Nephron progenitor cell (in vitro differentiated cells): Measurements from ENCODE around the gene DLGAP3.
"Not testable (repeated sequence)": the region's sequence is repeated elsewhere in the genome, so short reads cannot be mapped to it uniquely, and the experiment has no call there.

Experiments
- DNase-seq: peaks from one replicate; pipeline ENCODE4 v3.0.0; 2021
- H3K27ac Mint-ChIP-seq: 2 replicates; pipeline ENCODE4 v1.8.0; 2021; ENCODE audit warnings: mild to moderate bottlenecking, moderate library complexity, mixed read lengths
- H3K27me3 Mint-ChIP-seq: 2 replicates; pipeline ENCODE4 v1.8.0; 2021; ENCODE audit warnings: mild to moderate bottlenecking, low read depth, mixed read lengths; ENCODE audit not compliant: poor library complexity
- H3K36me3 Mint-ChIP-seq: 2 replicates; pipeline ENCODE4 v1.8.0; 2021; ENCODE audit warnings: low read depth, mixed read lengths
- H3K4me1 Mint-ChIP-seq: 2 replicates; pipeline ENCODE4 v1.8.0; 2021; ENCODE audit warnings: mixed read lengths
- H3K4me3 Mint-ChIP-seq: 2 replicates; pipeline ENCODE4 v1.8.0; 2021; ENCODE audit warnings: mild to moderate bottlenecking, moderate library complexity, mixed read lengths
- H3K9me3 Mint-ChIP-seq: 2 replicates; pipeline ENCODE4 v1.8.0; 2021; ENCODE audit warnings: mild to moderate bottlenecking, moderate library complexity, mixed read lengths
- TF ChIP-seq, protein P1 (sequence below): fragments of 200-600 bp; sonication (generic); IDR thresholded peaks from 2 replicates; pipeline ENCODE4 v1.5.0; 2021; ENCODE audit warnings: antibody characterized with exemption

DLGAP3 gene

GRCh38 chr1:34975771-34976170, 46.3 kb upstream of the DLGAP3 start:
- TF ChIP-seq, protein P1, sequence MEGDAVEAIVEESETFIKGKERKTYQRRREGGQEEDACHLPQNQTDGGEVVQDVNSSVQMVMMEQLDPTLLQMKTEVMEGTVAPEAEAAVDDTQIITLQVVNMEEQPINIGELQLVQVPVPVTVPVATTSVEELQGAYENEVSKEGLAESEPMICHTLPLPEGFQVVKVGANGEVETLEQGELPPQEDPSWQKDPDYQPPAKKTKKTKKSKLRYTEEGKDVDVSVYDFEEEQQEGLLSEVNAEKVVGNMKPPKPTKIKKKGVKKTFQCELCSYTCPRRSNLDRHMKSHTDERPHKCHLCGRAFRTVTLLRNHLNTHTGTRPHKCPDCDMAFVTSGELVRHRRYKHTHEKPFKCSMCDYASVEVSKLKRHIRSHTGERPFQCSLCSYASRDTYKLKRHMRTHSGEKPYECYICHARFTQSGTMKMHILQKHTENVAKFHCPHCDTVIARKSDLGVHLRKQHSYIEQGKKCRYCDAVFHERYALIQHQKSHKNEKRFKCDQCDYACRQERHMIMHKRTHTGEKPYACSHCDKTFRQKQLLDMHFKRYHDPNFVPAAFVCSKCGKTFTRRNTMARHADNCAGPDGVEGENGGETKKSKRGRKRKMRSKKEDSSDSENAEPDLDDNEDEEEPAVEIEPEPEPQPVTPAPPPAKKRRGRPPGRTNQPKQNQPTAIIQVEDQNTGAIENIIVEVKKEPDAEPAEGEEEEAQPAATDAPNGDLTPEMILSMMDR: no peak
- Mint-ChIP-seq H3K36me3 (peaks cover 7% of the 10 kb centered on the region), H3K27me3 (peaks cover 14% of the 10 kb centered on the region), H3K27ac (no peak overlapping the region), H3K4me1 (peaks cover 6% of the 10 kb centered on the region), H3K9me3 (no peaks in the 10 kb centered on the region), H3K4me3 (no peak overlapping the region)
- no peak for DNase-seq

- no peak for DNase-seq
- Mint-ChIP-seq H3K27ac (no peak overlapping the region), H3K36me3 (peaks cover 7% of the 10 kb centered on the region), H3K9me3 (no peaks in the 10 kb centered on the region), H3K27me3 (peaks cover 14% of the 10 kb centered on the region), H3K4me1 (peaks cover 6% of the 10 kb centered on the region), H3K4me3 (no peak overlapping the region)
- TF ChIP-seq, protein P1: no peak
Measured at GRCh38 chr1:34975338-34975737, 45.9 kb upstream of the DLGAP3 start.

- Mint-ChIP-seq H3K36me3 (peaks cover 7% of the 10 kb centered on the region), H3K4me3 (no peak overlapping the region), H3K27ac (no peak overlapping the region), H3K9me3 (peaks cover 7% of the 10 kb centered on the region), H3K4me1 (peaks cover 6% of the 10 kb centered on the region), H3K27me3 (peaks cover 14% of the 10 kb centered on the region)
- TF ChIP-seq, protein P1: no peak
- DNase-seq: no peak
Measured at GRCh38 chr1:34974626-34975025, 45.2 kb upstream of the DLGAP3 start.

- TF ChIP-seq, protein P1: no peak
- Mint-ChIP-seq H3K27me3 (peaks cover 16% of the 10 kb centered on the region), H3K27ac (no peak overlapping the region), H3K36me3 (peaks cover 7% of the 10 kb centered on the region), H3K9me3 (peaks cover 18% of the 10 kb centered on the region), H3K4me3 (no peak overlapping the region), H3K4me1 (peaks cover 6% of the 10 kb centered on the region)
- no peak for DNase-seq
Measured at GRCh38 chr1:34973326-34973725, 43.9 kb upstream of the DLGAP3 start.

- H3K36me3 Mint-ChIP-seq: peaks cover 4% of the 10 kb centered on the region
- peaks cover 18% of the 10 kb centered on the region for H3K9me3 Mint-ChIP-seq
- no peak overlapping the region for H3K4me3 Mint-ChIP-seq
- peaks cover 18% of the 10 kb centered on the region for H3K27me3 Mint-ChIP-seq
- peaks cover 6% of the 10 kb centered on the region for H3K4me1 Mint-ChIP-seq
- H3K27ac Mint-ChIP-seq: peak overlapping the region; percentile 4
- no peak for DNase-seq
- TF ChIP-seq, protein P1: no peak
Measured at GRCh38 chr1:34970829-34971228, 41.4 kb upstream of the DLGAP3 start.

- Mint-ChIP-seq H3K9me3 (peaks cover 18% of the 10 kb centered on the region), H3K36me3 (no peaks in the 10 kb centered on the region), H3K27me3 (peaks cover 17% of the 10 kb centered on the region), H3K27ac (no peak overlapping the region), H3K4me1 (peaks cover 6% of the 10 kb centered on the region), H3K4me3 (no peak overlapping the region)
- DNase-seq: no peak
- TF ChIP-seq, protein P1: no peak
Measured at GRCh38 chr1:34970220-34970735, 40.8 kb upstream of the DLGAP3 start.

- H3K9me3 Mint-ChIP-seq: peaks cover 18% of the 10 kb centered on the region
- H3K4me3 Mint-ChIP-seq: not testable (repeated sequence)
Measured at GRCh38 chr1:34968297-34968696, 38.8 kb upstream of the DLGAP3 start.

GRCh38 chr1:34967672-34968071, 38.2 kb upstream of the DLGAP3 start:
- not testable (repeated sequence) for H3K4me3 Mint-ChIP-seq, H3K36me3 Mint-ChIP-seq, DNase-seq, H3K4me1 Mint-ChIP-seq, H3K27ac Mint-ChIP-seq
- Mint-ChIP-seq H3K9me3 (peaks cover 18% of the 10 kb centered on the region), H3K27me3 (peaks cover 29% of the 10 kb centered on the region)

More at GRCh38 chr1:34968297-34968696, 38.8 kb upstream of the DLGAP3 start:
- H3K36me3 Mint-ChIP-seq, DNase-seq, H3K4me1 Mint-ChIP-seq, H3K27ac Mint-ChIP-seq: not testable (repeated sequence)
- peaks cover 22% of the 10 kb centered on the region for H3K27me3 Mint-ChIP-seq
